Measurements from ENCODE around the gene MKRN2.
"Not testable (repeated sequence)": the region's sequence is repeated elsewhere in the genome, so short reads cannot be mapped to it uniquely, and the experiment has no call there.

Gene MKRN2

DNA sequence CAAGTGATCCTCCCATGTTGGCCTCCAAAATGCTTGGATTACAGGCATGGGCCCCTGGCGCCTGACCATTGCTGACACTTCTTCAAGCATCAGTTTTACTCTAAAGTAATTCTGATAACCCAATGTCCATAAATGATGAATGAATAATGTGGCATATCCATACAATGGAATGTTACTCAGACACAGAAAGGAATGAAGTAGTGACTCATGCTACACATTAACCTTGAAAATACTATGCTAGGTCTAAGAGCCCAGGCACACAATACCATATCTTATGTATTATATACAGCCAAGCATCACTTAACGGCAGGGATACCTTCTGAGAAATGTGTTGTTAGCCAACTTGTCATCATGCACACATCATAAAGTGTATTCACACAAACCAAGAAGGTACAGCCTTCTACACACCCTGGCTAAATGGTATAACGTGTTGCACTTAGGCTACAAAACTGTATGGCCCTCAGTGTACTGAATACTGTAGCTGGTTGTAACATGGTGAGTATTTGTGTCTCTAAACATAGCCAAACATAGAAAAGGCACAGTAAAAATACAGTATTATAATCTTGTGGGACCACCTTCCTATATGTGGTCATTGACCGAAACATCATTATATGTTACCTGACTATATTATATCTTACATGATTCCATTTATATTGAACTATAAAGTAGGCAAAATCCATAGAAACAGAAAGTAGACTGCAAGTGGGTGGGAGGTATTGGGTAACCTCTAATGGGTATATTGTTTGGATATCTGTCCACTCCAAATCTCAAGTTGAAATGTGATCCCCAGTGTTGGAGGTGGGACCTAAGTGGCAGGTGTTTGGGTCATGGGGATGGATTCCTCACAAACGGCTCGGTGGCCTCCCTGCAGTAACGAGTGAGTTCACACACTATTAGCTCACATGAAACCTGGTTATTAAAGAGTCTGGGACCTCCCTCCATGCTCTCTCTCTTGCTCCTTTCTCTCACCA is 31.4 kb downstream of the MKRN2 start:
- DNase-seq, result no peak

DNA sequence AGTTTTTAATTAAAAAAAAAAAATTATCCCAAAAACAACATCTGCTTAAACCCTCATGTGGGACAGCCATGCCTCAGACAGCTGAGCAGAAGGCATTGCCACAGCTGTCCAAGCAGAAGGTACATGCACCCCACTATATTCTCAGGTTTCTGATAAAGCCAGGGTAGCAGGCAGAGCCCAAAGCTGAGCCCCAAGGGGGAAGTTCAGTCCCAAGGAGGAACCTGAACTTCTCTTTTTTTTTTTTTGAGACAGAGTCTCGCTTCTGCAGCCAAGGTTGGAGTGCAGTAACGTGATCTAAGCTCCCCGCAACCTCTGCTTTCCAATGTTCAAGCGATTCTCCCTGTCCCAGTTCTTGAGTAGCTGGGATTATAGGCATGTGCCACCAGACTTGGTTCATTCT is 33.2 kb downstream of the MKRN2 start:
- DNase-seq, result peak; percentile 62 to 78 (median 74)

GRCh38 chr3:12591456-12591855 is 34.6 kb downstream of the MKRN2 start:
- DNase-seq, result no peak

DNA sequence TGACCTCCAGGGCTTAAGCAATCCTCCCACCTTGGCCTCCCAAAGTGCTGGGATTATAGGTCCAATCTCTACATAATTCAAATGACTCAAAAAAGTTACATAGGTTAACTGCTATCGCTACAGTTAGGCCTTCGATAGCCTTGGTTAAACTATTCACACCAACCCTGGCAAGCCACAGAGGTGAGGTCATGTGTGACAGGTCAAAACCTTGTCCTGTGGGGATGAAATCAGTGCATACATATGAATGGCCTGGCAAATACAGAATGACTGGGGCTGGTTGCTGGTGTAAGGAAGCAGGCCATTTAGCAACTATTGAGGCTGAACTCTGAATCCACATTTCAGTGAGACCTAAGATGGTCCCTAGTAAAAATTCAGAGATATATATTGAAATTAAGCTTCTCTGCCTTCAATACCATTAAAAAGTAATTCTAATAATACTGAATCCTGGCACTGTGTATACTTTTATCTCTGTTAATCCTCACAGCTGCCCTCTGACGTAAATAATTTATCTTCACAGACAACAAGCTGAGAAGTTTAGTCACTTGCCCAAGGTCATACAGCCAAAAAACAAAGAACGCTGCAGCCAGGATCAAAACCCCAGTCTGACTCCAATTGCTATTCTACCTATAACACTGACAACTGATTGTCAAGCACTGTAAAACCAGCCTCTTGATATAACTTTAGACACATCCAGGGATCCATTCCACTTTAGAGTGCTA is 35.3 kb downstream of the MKRN2 start:
- no peak for DNase-seq

- DNase-seq, result no peak
Observed at GRCh38 chr3:12593473-12593872, 36.6 kb downstream of the MKRN2 start.

DNA sequence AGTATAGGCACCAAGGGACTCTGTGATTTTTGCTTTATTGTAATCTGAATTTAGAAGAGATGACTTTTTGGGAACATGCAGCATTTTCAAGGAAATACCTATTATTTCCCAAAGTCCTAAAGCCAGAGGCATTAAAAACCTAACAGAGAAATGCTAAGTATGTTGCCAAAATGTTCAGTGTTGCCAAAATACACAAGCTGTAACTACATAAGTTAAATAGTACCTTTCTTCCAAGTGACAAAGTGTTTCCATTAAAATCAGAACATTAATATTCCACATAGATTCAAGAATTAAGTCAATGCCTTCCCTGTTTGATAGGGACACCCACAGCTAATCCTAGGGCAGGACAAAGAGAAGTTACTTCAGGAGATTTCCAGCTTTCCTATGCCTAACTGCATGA is 42.0 kb downstream of the MKRN2 start:
- no peak for DNase-seq

DNA sequence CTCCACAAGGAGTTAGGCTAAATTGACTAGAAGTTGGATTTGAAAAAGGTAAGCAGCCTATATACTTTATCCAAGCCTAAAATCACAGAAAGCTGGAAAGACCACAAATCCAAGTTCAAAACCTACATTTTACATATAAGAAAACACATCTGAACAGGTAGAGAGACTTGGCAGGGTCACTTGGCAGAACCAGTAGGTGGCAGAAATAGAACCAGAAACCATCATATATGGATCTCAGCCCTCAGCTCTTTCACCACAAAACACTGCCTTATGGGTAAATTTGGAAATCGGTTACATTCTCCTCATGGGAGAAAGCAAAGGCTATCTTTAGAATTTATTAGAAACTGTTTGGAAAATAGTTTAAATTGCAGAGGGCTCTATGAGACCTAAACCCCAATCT is 44.2 kb downstream of the MKRN2 start:
- no peak for DNase-seq

GRCh38 chr3:12603969-12604368 is 47.1 kb downstream of the MKRN2 start:
- DNase-seq, result no peak

DNA sequence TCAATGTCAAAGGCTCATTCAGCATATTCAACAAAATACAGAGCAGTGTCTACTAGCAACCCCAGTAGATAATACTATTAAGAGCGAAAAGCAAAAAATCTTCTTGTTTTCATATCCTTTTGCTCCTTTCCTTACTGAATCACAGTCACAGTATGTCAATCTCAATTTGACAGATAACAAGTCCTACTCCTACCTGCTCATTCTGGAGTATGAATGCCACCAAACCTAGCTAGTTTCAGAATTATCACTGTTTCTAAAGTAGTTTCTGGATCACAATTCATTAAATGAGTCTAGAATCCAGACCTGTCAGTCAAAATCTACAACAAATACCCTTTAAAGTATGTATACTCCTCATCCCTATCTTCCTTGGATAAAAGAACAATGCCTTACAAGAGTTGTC is 51.5 kb downstream of the MKRN2 start:
- no peak for DNase-seq

- DNase-seq, result no peak
Observed at GRCh38 chr3:12611117-12611516, 54.2 kb downstream of the MKRN2 start.

DNA sequence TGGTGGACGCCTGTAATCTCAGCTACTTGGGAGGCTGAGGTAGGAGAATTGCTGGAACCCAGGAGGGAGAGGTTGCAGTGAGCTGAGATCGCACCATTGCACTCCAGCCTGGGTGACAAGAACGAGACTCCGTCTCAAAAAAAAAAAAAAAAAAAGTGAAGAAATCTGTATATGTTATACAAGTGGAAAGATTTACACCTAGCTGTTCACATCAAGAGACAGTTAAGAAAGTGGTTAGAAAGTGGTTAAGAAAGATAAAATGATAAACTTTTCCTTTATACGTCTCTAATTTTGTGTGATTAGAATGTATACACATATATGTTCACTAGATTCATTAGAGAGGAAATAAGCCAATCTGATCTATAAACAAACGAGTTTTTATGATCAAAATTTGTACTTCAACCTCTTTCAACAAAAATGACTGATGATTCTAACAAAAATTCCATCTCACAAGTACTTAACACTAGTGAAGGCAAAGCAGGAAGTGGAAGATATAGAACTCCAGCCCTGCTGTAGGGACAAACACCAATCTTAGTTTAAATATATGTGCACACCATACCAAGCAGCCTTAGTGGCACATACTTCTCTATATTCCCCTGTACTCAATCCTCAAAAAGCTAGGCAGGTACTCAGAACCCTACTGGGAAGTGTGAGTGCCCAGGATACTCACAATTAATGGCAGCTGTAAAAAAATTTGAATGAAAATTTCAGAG is 55.8 kb downstream of the MKRN2 start:
- no peak for DNase-seq

DNA sequence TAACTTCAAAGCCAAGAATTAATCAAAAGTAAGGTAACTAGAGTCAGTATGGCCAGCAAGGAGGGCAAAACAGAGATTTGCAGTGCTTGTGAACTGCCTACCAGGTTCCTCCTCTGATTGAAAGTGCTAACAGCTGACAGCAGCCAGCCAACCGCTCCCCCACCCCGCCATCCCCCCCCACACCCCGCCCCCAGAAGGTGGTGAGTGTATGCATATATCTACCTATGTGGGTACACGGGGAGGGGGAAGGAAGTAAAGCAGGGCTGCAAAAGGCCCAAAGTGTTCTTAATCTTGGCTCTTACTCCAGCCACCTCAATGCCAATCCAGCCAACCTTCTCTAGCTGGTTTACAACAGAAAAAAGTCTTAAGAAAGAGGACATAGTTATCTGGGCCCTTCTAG is 56.4 kb downstream of the MKRN2 start:
- no peak for DNase-seq

DNA sequence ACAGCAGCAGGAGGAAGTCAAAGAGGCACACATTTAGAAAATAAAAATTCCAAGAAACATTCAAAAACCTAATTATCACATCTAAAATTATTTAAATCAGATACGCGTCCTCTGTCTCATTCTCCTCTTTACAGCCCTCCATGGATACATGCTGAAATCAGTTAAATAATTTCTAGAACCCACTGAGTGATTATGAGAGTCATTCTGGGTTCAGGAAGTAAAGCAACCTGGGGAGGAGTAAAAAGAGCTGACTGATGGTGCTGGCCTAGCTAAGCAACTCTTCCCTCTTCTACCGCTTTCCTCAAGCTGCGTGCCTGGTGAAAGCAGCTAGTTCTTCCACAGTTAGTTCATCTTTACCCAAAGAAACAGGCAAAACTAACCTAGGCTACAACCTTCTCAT is 58.4 kb downstream of the MKRN2 start:
- DNase-seq, result no peak

- no peak for DNase-seq
Observed at GRCh38 chr3:12618426-12618825, 61.5 kb downstream of the MKRN2 start.

- no peak for DNase-seq
Observed at GRCh38 chr3:12620305-12620704, 63.4 kb downstream of the MKRN2 start.

GRCh38 chr3:12620729-12621128 is 63.8 kb downstream of the MKRN2 start:
- DNase-seq, result no peak

GRCh38 chr3:12622335-12622734 is 65.4 kb downstream of the MKRN2 start:
- DNase-seq, result no peak

- no peak for DNase-seq
Observed at GRCh38 chr3:12624056-12624455, 67.2 kb downstream of the MKRN2 start.

- not testable (repeated sequence) for DNase-seq
Observed at GRCh38 chr3:12624964-12625363, 68.1 kb downstream of the MKRN2 start.

DNA sequence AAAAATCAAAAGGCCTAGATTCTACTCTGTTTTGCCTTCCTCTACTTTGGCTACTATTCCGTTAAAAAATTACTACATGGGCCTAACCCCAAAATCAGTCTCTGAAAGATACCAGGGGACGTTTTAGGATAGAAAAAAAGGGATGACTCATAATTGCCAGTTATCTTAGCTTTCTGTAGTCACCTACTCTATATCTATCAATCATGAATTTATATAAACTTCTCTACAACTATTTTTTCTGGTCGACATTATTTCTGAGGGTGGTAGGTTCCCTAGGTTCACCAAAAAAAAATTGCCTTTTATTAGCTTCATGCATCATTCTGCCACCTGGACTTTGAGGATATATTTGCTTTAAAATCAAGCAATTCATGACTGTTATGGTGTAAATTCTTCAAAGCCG is 70.5 kb downstream of the MKRN2 start:
- DNase-seq, result no peak

GRCh38 chr3:12628813-12629212 is 71.9 kb downstream of the MKRN2 start:
- no peak for DNase-seq

GRCh38 chr3:12629560-12629959 is 72.7 kb downstream of the MKRN2 start:
- DNase-seq, result no peak

DNA sequence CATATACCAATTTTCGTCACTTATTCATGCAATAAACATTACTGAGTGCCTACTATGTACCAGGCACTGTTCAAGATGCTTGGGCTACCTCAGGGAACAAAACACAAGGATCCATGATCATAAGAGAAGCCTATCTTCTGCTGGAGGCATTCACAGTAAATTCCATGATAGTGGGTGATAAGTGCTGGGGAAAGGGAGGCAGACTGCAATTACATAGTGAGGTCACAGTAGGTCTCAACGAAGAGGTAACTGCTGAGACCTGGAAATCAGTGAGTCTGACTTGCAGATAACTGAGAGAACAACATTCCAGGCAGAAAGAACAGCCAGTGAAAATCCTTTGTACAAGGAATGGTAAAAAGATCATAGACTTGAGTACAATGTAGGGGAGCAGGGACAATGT is 73.4 kb downstream of the MKRN2 start:
- no peak for DNase-seq

Data from suppressor macrophage (primary cell).